Esophagus squamous epithelium (tissue), 5 donors: Measurements from ENCODE around the gene LRP10. TPM values are rescaled to one million over a fixed set of nuclear protein-coding genes. Genes with fewer than 3 reads are reported as not detected.
A peak's percentile ranks its signal among the peaks of the same experiment; 100 is the strongest.

Experiments
- DNase-seq: peaks from one replicate; lab custom pipeline; 2025; lab: John Stamatoyannopoulos, UW
- H3K27ac ChIP-seq, 4 donors: fragments of 200-600 bp; sonication (generic); one replicate each; pipeline ENCODE4 v1.5.1; 2016 to 2019; ENCODE audit warnings: mild to moderate bottlenecking in 1 of 4
- H3K27me3 ChIP-seq, 4 donors: fragments of 200-600 bp; sonication (generic); 1 replicate in 3 of 4; 2 replicates in 1 of 4; pipeline versions ENCODE4 v1.5.1 to v1.6.0; 2017 to 2021; ENCODE audit warnings: antibody characterized with exemption in 1 of 4
- H3K36me3 ChIP-seq, 3 donors: fragments of 200-600 bp; sonication (generic); one replicate each; pipeline ENCODE4 v1.5.1; 2016 to 2019
- H3K4me1 ChIP-seq, 3 donors: fragments of 200-600 bp; sonication (generic); one replicate each; pipeline ENCODE4 v1.5.1; 2017 to 2019
- H3K4me3 ChIP-seq, 4 donors: fragments of 200-600 bp; sonication (generic); 1 replicate in 3 of 4; 2 replicates in 1 of 4; pipeline ENCODE4 v1.5.1; 2016 to 2019; ENCODE audit warnings: mild to moderate bottlenecking in 2 of 4, moderate library complexity in 1 of 4
- H3K9me3 ChIP-seq, 3 donors: fragments of 200-600 bp; sonication (generic); one replicate each; pipeline ENCODE4 v1.5.1; 2016 to 2019
- CTCF ChIP-seq, 6 experiments: fragments of 450-650 bp in 4 of 6; fragments of 200-600 bp in 2 of 6; sonication (generic) in 2 of 6; IDR thresholded peaks; one replicate each; pipeline ENCODE4 v1.5.1; 2016 to 2019; ENCODE audit warnings: antibody characterized with exemption in 6 of 6, mild to moderate bottlenecking in 4 of 6, moderate library complexity in 4 of 6
- POLR2A ChIP-seq, 4 donors: fragments of 450-650 bp; IDR thresholded peaks; one replicate each; pipeline ENCODE4 v1.6.1; 2017; ENCODE audit warnings: antibody characterized with exemption in 4 of 4, mild to moderate bottlenecking in 4 of 4, moderate library complexity in 3 of 4
- WGBS, 2 donors: methylation state at CpG; one replicate each; pipeline ENCODE4 v1.1.5; 2018; 5-methylcytosine and 5-hydroxymethylcytosine counted together
- intact Hi-C: fragments of 100-400 bp; cut with DNase I; formaldehyde crosslinking; loops from one replicate; pipeline ENCODE4 v1.15.0; 2022
- total RNA-seq, 4 donors: library from RNA; depleted of rRNA; stranded (reverse); fragments of >200 nt; gene quantifications; one replicate each; pipeline ENCODE4 v1.1.0, GENCODE V29; 2016
- donor health status: DM: yes; HTN: yes; CAD: no.

Gene LRP10
- total RNA-seq, 4 donors from 2014 or later: 111 to 314 (median 128) TPM

- Histone ChIP-seq H3K27me3 (no peaks in the 10 kb centered on the region), H3K9me3 (no peaks in the 10 kb centered on the region), H3K36me3 (peaks cover 0 to 18% (median 7%) of the 10 kb centered on the region in 3 donors), H3K27ac (no peak within 1 kb of the TSS), H3K4me1 (peaks cover 13 to 53% (median 17%) of the 10 kb centered on the region in 3 donors), H3K4me3 (no peak within 1 kb of the TSS)
- no peak for TF ChIP-seq POLR2A (IDR thresholded peaks at IDR 0.05)
- no peak for TF ChIP-seq CTCF (IDR thresholded peaks at IDR 0.05)
- 34 to 40% methylated on average over 10 to 11 of the region's 15 CpGs for WGBS, 2 donors
- intact Hi-C loops: no loop called here
- no peak for DNase-seq
These were observed 11.8 kb downstream of the LRP10 start, which contains the start of gene REM2 for GRCh38 chr14:22883173-22883976. Gene REM2 (plus strand): TSS chr14:22883222. CDS start chr14:22883288, 66 bp downstream.

DNA sequence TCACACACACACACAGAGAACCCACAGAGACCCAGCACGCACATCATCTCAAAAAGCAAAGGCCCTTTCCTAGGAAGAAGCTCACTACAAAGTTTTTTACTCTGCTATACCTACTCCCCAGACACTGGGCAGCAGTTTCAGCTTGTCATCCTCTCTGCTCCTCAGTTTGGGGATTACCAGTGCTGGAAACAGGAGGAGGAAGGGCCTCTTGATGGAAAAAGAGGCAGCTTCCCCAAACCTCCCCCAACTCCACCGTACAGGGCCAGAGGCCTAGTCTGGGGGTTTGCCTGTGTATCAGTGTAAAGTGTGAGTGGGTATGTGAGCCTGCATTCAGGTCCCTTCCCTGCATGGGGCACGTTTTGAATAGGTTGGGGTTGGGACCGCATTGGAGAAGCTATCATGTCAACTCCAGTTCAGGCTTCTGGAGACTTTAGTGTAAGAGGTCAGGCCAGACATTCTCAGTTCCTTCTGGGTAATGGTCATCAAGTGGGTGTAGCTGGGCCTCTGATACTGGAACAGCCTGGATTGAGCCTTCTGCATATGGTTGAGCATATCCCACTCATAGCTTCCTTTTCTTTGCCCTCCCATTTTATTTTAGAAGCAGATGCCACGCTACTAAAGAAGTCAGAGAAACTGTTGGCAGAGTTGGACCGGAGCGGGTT is 12.7 kb downstream of the LRP10 start:
- Histone ChIP-seq H3K4me1 (peaks cover 14 to 62% (median 19%) of the 10 kb centered on the region in 3 donors), H3K9me3 (no peaks in the 10 kb centered on the region), H3K36me3 (peaks cover 0 to 10% (median 0%) of the 10 kb centered on the region in 3 donors), H3K27me3 (no peaks in the 10 kb centered on the region), H3K4me3 (no peak overlapping the region), H3K27ac (no peak overlapping the region)
- intact Hi-C loops: no loop called here
- 80 to 92% methylated on average over 2 to 7 of the region's 7 CpGs for WGBS, 2 donors
- DNase-seq: no peak
- TF ChIP-seq CTCF (IDR thresholded peaks at IDR 0.05): no peak
- no peak for TF ChIP-seq POLR2A (IDR thresholded peaks at IDR 0.05)

GRCh38 chr14:22884738-22885523 is 13.4 kb downstream of the LRP10 start:
- no peak overlapping the region for H3K27ac ChIP-seq
- intact Hi-C loops: no loop called here
- H3K4me1 ChIP-seq: peaks cover 18 to 69% (median 19%) of the 10 kb centered on the region in 3 donors
- H3K9me3 ChIP-seq: no peaks in the 10 kb centered on the region
- TF ChIP-seq POLR2A (IDR thresholded peaks at IDR 0.05) (no peak), CTCF (IDR thresholded peaks at IDR 0.05) (no peak)
- no peaks in the 10 kb centered on the region for H3K27me3 ChIP-seq
- no peak overlapping the region for H3K4me3 ChIP-seq
- H3K36me3 ChIP-seq: peaks cover 0 to 2% (median 0%) of the 10 kb centered on the region in 3 donors
- 69 to 88% methylated on average over 4 to 5 of the region's 11 CpGs for WGBS, 2 donors
- DNase-seq: no peak

GRCh38 chr14:22885975-22886374 is 14.4 kb downstream of the LRP10 start:
- no peaks in the 10 kb centered on the region for H3K36me3 ChIP-seq
- H3K4me1 ChIP-seq: peaks cover 19 to 77% (median 21%) of the 10 kb centered on the region in 3 donors
- H3K4me3 ChIP-seq: peak overlapping the region in 2 of 4 donors; percentile 60 to 70
- H3K27ac ChIP-seq: peak overlapping the region; percentile 77 to 92 (median 84)
- DNase-seq: no peak
- WGBS, 2 donors: 86 to 87% methylated on average over 10 of the region's 21 CpGs
- TF ChIP-seq CTCF (IDR thresholded peaks at IDR 0.05): no peak
- H3K9me3 ChIP-seq: no peaks in the 10 kb centered on the region
- H3K27me3 ChIP-seq: no peaks in the 10 kb centered on the region
- intact Hi-C loops: no loop called here
